ENCODE measurements around the gene PLPP4.
"Not testable (repeated sequence)": the region's sequence is repeated elsewhere in the genome, so short reads cannot be mapped to it uniquely, and the experiment has no call there.

DNA sequence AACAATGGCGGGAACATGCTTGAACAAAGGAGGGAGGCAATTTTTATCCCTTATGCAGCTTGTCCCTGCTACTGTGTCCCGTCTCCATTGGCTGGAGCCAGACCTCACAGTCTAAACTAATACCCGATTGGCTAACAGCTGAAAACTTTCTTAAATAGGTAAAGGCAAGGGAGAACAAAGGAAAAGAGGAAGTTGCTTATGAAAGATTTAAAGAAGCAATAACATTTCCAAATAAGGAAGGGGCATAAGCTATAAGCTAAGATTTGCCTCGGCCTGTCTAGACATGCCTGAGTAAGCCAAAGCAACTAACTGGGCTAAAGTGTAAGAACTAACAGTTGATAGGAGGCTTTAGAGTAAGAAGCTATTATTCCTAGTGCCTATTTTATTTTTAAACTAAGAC lies 47.2 kb downstream of the PLPP4 start:
- TF ChIP-seq, protein P1, sequence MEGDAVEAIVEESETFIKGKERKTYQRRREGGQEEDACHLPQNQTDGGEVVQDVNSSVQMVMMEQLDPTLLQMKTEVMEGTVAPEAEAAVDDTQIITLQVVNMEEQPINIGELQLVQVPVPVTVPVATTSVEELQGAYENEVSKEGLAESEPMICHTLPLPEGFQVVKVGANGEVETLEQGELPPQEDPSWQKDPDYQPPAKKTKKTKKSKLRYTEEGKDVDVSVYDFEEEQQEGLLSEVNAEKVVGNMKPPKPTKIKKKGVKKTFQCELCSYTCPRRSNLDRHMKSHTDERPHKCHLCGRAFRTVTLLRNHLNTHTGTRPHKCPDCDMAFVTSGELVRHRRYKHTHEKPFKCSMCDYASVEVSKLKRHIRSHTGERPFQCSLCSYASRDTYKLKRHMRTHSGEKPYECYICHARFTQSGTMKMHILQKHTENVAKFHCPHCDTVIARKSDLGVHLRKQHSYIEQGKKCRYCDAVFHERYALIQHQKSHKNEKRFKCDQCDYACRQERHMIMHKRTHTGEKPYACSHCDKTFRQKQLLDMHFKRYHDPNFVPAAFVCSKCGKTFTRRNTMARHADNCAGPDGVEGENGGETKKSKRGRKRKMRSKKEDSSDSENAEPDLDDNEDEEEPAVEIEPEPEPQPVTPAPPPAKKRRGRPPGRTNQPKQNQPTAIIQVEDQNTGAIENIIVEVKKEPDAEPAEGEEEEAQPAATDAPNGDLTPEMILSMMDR (IDR thresholded peaks at IDR 0.05), result not testable (repeated sequence)
- not testable (repeated sequence) for TF ChIP-seq ZFX (IDR thresholded peaks at IDR 0.05; ENCODE audit: borderline replicate concordance)
